Muscle layer of duodenum (tissue), 2 donors: ENCODE measurements around the gene SLX4IP.
"Not testable (repeated sequence)": the region's sequence is repeated elsewhere in the genome, so short reads cannot be mapped to it uniquely, and the experiment has no call there.

ENCODE experiments used
- H3K27ac ChIP-seq: one replicate; pipeline ENCODE4 v1.7.0; 2013; ENCODE audit warnings: mild to moderate bottlenecking, low read length
- H3K27me3 ChIP-seq: one replicate; pipeline ENCODE4 v1.7.0; 2013; ENCODE audit warnings: low read depth, mild to moderate bottlenecking, control low read depth, low read length
- H3K36me3 ChIP-seq, 2 donors: one replicate each; pipeline ENCODE4 v1.7.0; 2013; ENCODE audit warnings: low read length in 2 of 2, control low read depth in 1 of 2, mild to moderate bottlenecking in 1 of 2; ENCODE audit not compliant: insufficient read depth in 2 of 2, control insufficient read depth in 1 of 2
- H3K4me1 ChIP-seq, 2 donors: one replicate each; pipeline ENCODE4 v1.7.0; 2013; ENCODE audit warnings: low read length in 2 of 2, mild to moderate bottlenecking in 2 of 2, control low read depth in 1 of 2, moderate library complexity in 1 of 2; ENCODE audit not compliant: insufficient read depth in 2 of 2, control insufficient read depth in 1 of 2
- H3K4me3 ChIP-seq, 2 donors: one replicate each; pipeline ENCODE4 v1.7.0; 2013; ENCODE audit warnings: low read length in 2 of 2, low read depth in 1 of 2, mild to moderate bottlenecking in 1 of 2
- H3K9me3 ChIP-seq, 2 donors: one replicate each; pipeline ENCODE4 v1.7.0; 2013; ENCODE audit warnings: low read length in 2 of 2, control low read depth in 1 of 2, mild to moderate bottlenecking in 1 of 2; ENCODE audit not compliant: control insufficient read depth in 1 of 2
- donor health status: healthy.

The SLX4IP gene

GRCh38 chr20:10408108-10408813 lies 26.8 kb upstream of the SLX4IP start:
- Histone ChIP-seq H3K4me1 (no peaks in the 10 kb centered on the region), H3K36me3 (peaks cover 9 to 29% of the 10 kb centered on the region in 2 donors), H3K9me3 (no peaks in the 10 kb centered on the region), H3K27ac (no peak overlapping the region), H3K4me3 (no peak overlapping the region), H3K27me3 (no peaks in the 10 kb centered on the region)

- H3K36me3 ChIP-seq, result peaks cover 5 to 13% of the 10 kb centered on the region in 2 donors
- H3K27me3 ChIP-seq, result no peaks in the 10 kb centered on the region
- no peak overlapping the region for H3K4me3 ChIP-seq
- peaks cover 0 to 6% of the 10 kb centered on the region in 2 donors for H3K4me1 ChIP-seq
- H3K9me3 ChIP-seq, result no peaks in the 10 kb centered on the region
- H3K27ac ChIP-seq, result no peak overlapping the region
Observed at GRCh38 chr20:10411673-10412072, 23.4 kb upstream of the SLX4IP start.

GRCh38 chr20:10412591-10413408 lies 22.3 kb upstream of the SLX4IP start:
- no peaks in the 10 kb centered on the region for H3K9me3 ChIP-seq
- H3K27ac ChIP-seq, result no peak overlapping the region
- peaks cover 0 to 6% of the 10 kb centered on the region in 2 donors for H3K4me1 ChIP-seq
- H3K36me3 ChIP-seq, result peaks cover 5 to 6% of the 10 kb centered on the region in 2 donors
- no peak overlapping the region for H3K4me3 ChIP-seq
- H3K27me3 ChIP-seq, result no peaks in the 10 kb centered on the region

GRCh38 chr20:10415013-10415650 lies 20.0 kb upstream of the SLX4IP start:
- Histone ChIP-seq H3K9me3 (no peaks in the 10 kb centered on the region), H3K27ac (no peak overlapping the region), H3K4me3 (no peak overlapping the region), H3K27me3 (no peaks in the 10 kb centered on the region), H3K4me1 (peaks cover 0 to 6% of the 10 kb centered on the region in 2 donors), H3K36me3 (peaks cover 5 to 8% of the 10 kb centered on the region in 2 donors)

- H3K27ac ChIP-seq, H3K4me3 ChIP-seq, H3K27me3 ChIP-seq, H3K9me3 ChIP-seq, H3K4me1 ChIP-seq: not testable (repeated sequence)
- peaks cover 5 to 13% of the 10 kb centered on the region in 2 donors for H3K36me3 ChIP-seq
Observed at GRCh38 chr20:10417218-10417617, 17.9 kb upstream of the SLX4IP start.

GRCh38 chr20:10419550-10420133 lies 15.5 kb upstream of the SLX4IP start:
- Histone ChIP-seq H3K4me3 (no peak overlapping the region), H3K36me3 (peaks cover 5 to 6% of the 10 kb centered on the region in 2 donors), H3K27me3 (no peaks in the 10 kb centered on the region), H3K27ac (no peak overlapping the region), H3K4me1 (peaks cover 0 to 6% of the 10 kb centered on the region in 2 donors), H3K9me3 (no peaks in the 10 kb centered on the region)

GRCh38 chr20:10423735-10424134 lies 11.4 kb upstream of the SLX4IP start:
- no peaks in the 10 kb centered on the region for H3K27me3 ChIP-seq
- H3K27ac ChIP-seq, result no peak overlapping the region
- no peaks in the 10 kb centered on the region for H3K4me1 ChIP-seq
- H3K4me3 ChIP-seq, result no peak overlapping the region
- no peaks in the 10 kb centered on the region for H3K9me3 ChIP-seq
- H3K36me3 ChIP-seq, result peaks cover 0 to 6% of the 10 kb centered on the region in 2 donors

- H3K36me3 ChIP-seq, result no peaks in the 10 kb centered on the region
- peaks cover 4 to 20% of the 10 kb centered on the region in 2 donors for H3K4me1 ChIP-seq
- H3K27me3 ChIP-seq, result no peaks in the 10 kb centered on the region
- no peak overlapping the region for H3K4me3 ChIP-seq
- no peak overlapping the region for H3K27ac ChIP-seq
- no peaks in the 10 kb centered on the region for H3K9me3 ChIP-seq
Observed at GRCh38 chr20:10427060-10427692, 7.9 kb upstream of the SLX4IP start.

GRCh38 chr20:10428008-10428407 lies 7.1 kb upstream of the SLX4IP start:
- no peaks in the 10 kb centered on the region for H3K27me3 ChIP-seq
- no peak overlapping the region for H3K27ac ChIP-seq
- peaks cover 6 to 29% of the 10 kb centered on the region in 2 donors for H3K4me1 ChIP-seq
- no peaks in the 10 kb centered on the region for H3K36me3 ChIP-seq
- H3K9me3 ChIP-seq, result no peaks in the 10 kb centered on the region
- H3K4me3 ChIP-seq, result no peak overlapping the region

GRCh38 chr20:10429443-10429981 lies 5.6 kb upstream of the SLX4IP start:
- no peaks in the 10 kb centered on the region for H3K27me3 ChIP-seq
- peaks cover 6 to 33% of the 10 kb centered on the region in 2 donors for H3K4me1 ChIP-seq
- no peak overlapping the region for H3K27ac ChIP-seq
- no peaks in the 10 kb centered on the region for H3K36me3 ChIP-seq
- no peak overlapping the region for H3K4me3 ChIP-seq
- H3K9me3 ChIP-seq, result no peaks in the 10 kb centered on the region
